ENCODE results near the gene ZNF624.
"Not testable (repeated sequence)": the region's sequence is repeated elsewhere in the genome, so short reads cannot be mapped to it uniquely, and the experiment has no call there.

The ZNF624 gene

GRCh38 chr17:16653367-16654041 is at the start of gene ZNF624:
Gene ZNF624 (minus strand): TSS chr17:16653850.
- peak; percentile 84 for DNase-seq

GRCh38 chr17:16697603-16698002 is 44.0 kb upstream of the ZNF624 start:
- DNase-seq: not testable (repeated sequence)

- not testable (repeated sequence) for DNase-seq
These were observed 36.8 kb upstream of the ZNF624 start for GRCh38 chr17:16690447-16690846.

DNA sequence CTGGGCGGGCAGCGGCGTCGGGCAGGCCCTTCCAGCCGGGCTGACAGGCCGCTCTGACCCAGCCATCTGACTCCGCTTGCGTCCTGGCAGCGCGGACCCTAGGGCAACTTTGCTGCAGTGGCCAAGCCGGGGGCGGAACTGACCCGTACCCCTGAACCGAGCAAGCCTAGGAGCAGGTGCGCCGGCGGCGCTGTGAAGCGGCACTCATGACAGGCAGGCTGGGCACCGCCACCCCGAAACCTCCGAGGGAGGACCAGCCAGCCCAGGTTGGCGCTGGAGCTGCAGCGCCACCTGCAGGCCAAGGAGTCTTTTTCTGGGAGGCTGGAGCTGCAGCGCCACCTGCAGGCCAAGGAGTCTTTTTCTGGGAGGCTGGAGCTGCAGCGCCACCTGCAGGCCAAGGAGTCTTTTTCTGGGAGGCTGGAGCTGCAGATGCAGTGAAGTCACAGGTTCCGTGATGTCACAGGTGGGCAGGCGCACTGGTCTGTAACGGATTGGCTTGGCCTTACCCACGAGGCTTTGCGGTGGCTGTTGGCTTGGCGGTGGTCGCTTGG is 36.2 kb upstream of the ZNF624 start, which contains the start of gene CCDC144A:
TSS of gene CCDC144A (plus strand) at position 511 of the 551 bp plus-strand sequence. CDS start 160 bp downstream, outside the sequence.
- DNase-seq: peak; percentile 37

DNA sequence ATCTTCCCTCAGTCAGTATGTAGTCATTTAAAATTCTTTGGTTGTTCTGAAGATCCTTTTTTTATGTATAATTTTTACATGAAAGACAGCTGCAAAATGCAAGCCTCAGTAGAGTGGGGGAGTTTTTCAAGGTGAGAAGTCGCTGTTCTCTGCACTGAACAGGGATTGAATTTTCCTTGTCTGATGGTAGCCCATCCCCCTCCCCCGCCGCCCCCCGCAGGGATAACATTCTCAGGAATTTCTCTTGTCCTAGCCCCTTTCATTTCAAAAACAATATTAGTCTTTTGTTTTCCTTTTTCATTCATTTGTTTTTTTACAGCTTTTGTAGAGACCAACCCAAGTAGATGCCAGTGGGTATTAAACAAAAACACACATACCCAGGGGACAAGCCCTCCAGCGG is 33.5 kb upstream of the ZNF624 start:
- DNase-seq: not testable (repeated sequence)

DNA sequence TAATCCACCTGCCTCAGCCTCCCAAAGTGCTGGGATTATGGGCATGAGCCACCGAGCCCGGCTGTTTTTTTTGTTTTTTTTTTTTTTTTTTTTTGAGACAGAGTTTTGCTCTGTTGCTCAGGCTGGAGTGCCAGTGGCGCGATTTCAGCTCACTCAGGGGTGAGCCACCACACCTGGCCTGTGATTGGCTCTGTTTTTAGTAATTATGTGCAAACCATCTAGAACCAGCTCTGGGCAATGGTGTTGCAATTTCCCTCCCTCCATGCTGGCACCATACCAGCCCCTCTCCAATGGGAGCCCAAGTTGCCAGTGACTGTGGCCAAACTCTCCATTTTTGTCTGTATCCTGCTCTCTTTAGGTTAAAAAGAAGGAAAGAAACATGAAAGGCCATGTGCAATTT is 32.4 kb upstream of the ZNF624 start:
- DNase-seq: not testable (repeated sequence)

DNA sequence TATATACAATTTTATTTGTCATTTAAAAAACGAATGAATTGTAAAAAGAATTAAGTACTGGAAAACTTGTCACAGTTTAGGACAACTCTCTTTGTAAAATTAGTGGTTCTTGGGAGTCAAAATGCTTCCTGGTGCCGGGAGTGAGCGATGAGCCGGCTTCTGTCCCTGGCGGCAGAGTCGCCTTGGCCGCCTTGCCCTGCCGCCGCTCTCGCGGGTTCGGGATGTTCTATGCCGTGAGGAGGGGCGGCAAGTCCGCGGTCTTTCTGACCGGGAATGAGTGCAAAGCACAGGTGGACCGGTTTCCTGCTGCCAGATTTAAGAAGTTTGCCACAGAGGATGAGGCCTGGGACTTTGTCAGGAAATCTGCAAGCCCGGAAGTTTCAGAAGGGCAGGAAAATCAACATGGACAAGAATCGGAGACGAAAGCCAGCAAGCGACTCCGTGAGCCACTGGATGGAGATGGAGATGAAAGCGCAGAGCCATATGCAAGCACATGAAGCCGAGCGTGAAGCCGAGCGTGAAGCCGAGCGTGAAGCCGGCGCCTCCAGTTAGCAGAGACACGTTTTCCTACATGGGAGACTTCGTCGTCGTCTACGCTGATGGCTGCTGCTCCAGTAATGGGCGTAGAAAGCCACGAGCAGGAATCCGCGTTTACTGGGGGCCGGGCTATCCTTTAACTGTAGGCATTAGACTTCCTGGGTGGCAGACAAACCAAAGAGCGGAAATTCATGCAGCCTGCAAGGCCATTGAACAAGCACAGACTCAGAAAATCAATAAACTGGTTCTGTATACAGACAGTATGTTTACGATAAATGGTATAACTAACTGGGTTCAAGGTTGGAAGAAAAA is 29.9 kb upstream of the ZNF624 start:
- not testable (repeated sequence) for DNase-seq

DNA sequence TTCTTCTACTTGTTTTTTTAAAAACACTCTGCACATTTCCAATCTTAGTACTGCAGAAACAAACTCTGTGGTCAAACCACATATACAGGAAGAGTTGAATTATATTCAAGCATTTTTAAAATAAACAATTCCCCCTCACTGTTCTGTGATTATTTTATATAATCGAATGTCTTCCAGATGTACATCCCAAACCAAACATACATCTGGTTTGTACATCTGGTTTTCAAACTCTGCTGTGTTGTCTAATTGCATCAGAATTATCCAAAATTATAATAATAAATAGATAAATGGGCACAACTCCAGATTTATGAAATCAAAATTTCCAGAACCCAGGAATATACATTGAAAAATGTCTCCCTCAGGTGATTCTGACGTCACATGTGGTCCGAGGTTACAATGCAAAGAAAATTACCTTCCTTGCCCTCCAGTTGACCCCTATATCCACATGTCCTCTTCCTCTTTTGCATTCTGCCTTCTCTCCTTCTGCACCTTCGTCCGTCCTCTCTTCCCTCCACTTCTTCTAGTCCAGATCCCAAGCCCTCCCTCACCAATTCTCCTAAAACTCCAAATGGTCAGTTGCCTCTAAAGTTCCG is 23.1 kb upstream of the ZNF624 start:
- no peak for DNase-seq

DNA sequence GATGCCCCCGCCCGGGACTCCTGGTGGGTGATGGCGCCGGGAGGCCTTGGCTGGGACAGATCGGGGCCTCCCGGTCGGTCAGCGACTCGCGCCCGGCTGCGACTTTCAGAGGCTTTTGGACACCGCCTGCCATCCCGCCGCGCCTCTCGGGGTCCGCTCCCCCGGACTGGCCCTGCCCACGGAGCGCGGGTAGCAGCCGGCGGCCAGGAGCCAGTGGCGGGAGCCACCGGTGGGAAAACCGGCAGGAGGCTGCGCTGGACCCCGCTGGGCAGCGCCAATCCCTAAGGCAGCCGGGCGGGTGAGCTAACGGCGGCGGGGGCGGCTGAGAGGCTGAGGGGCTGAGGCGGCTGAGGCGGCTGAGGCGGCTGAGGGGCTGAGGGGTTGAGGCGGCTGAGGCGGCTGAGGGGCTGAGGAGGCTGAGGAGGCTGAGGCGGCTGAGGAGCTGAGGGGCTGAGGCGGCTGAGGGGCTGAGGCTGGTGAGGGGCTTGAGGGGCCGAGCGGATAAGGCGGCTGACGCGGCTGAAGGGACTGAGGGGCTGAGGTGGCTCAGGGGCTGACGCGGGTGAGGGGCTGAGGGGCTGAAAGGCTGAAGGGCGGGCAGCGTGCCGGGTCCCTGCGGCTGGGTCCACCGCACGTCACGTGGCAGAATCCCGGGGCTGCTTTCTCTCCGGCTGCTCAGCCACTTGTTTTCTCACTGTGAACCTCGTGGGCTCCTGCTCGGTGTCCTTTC is 13.4 kb upstream of the ZNF624 start:
- DNase-seq: not testable (repeated sequence)

DNA sequence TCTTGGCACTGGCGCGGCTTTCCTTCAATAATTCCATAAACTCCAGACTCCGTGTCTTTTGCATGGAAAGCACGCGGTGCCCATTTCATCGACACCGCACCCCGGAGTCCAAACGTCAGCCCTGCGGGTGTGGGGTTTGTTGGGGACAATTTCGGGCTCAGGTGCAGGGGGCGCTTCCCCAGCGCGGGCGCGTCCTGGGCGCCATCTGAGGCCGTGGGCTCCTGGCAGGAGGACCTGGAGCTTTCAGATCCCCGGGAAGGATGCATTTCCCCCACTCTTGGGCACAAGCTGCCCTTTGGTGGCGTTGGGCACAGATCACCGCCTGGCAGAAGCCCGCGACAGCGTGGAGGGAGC is 12.9 kb upstream of the ZNF624 start:
- DNase-seq: not testable (repeated sequence)

DNA sequence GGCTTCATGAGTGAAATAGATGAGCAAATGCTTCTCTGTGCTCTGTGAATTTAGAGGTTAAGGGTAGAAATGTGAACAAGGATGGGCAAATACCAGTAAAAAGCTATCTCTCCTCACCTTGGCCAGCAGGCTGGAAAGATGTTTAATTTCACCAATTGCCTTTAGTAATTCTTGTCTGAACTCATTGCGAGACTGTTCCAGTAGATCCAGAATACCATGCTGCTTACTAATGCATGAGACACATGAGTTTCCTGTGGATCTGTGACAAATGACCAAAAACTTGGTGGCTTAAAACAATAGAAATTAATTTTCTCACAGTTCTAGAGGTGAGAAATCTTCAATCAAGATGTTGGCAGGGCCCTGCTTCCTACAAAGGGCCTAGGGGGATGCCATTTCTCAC is 9.3 kb upstream of the ZNF624 start:
- no peak for DNase-seq

GRCh38 chr17:16661217-16661616 is 7.6 kb upstream of the ZNF624 start:
- no peak for DNase-seq

- no peak for DNase-seq
These were observed 743 bp downstream of the ZNF624 start for GRCh38 chr17:16652847-16653366.

DNA sequence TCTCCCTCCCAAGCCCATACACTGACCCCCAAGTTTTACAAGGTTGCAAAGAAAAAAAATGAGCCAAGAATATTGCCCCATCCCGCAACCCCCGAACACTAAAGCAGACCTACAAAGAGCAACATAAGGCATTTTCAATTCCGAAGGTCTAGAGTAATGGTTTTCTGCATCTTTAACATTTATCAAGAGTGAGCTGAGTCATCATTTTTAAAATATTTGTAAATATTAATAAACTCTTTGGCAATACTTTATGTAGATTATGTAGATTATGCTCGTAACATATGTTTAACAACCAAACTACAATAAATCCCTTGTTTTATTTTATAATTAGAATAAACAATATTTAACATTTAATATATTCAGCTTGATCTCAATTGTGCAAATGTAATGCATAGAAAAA is 1.4 kb downstream of the ZNF624 start:
- DNase-seq: no peak

DNA sequence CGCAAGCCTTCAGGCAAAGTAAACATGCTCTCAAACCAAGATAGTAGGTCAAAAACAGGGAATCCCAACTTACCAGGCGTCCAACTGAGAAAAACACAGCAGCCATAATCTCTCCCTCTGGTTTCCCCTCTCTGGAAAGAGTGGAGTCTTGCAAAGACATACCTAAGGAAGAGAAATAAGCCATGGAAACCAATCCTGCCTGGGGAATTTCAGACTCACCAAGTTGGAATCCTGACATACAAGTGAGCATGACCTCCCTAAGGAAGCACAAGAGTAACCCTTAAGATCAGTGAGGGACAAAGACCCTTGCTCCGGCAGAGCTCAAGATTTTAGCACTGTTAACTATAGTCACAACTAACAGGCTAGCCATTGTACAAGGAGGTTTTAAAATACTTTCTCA is 4.1 kb downstream of the ZNF624 start:
- DNase-seq: no peak

DNA sequence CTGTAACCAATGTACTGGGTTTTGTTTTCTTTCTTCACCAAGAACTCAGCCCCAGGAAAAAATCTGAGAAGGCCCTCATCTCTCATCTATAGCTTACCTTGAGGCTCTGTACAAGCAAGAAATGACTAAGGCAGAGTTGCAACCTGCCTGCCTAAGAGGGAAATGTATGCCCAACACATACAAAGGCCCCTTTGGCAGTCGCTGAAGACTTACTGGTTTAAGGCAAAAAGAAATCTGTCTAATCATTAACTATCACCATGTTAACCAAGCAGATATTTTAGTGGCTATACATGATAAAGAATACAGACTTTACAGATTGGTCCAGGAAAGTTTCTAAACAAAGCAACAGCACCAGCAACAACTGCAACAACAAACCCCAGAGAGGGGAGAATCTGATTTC is 14.2 kb downstream of the ZNF624 start:
- DNase-seq: no peak

- no peak for DNase-seq
These were observed 30.4 kb downstream of the ZNF624 start for GRCh38 chr17:16623282-16623681.

DNA sequence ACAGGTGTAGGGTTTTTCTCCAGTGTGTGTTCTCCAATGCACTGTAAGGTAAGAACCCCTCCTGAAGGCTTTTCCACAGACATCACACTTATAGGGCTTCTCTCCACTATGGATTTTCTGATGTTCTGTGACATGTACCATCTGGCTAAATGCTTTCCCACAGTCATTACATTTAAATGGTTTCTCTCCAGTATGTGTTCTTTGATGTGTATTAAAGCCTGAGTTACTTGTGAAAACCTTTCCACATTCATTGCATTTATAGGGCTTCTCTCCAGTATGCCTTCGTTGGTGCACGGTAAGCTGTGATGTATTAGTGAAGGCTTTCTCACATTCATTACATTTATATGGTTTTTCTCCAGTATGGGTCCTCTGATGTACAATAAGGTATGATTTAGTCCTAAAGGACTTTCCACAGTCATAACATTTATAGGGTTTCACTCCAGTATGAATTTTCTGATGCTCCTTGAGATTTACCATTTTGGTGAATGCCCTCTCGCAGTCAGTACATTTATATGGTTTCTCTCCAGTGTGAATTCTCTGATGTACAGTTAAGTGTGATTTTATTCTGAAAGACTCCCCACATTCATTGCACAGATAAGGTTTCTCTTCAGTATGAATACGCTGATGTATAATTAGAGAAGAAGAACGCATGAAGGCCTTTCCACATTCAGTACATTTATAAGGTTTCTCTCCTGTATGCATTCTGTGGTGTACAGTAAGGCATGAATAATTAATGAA is 30.9 kb downstream of the ZNF624 start:
- no peak for DNase-seq

DNA sequence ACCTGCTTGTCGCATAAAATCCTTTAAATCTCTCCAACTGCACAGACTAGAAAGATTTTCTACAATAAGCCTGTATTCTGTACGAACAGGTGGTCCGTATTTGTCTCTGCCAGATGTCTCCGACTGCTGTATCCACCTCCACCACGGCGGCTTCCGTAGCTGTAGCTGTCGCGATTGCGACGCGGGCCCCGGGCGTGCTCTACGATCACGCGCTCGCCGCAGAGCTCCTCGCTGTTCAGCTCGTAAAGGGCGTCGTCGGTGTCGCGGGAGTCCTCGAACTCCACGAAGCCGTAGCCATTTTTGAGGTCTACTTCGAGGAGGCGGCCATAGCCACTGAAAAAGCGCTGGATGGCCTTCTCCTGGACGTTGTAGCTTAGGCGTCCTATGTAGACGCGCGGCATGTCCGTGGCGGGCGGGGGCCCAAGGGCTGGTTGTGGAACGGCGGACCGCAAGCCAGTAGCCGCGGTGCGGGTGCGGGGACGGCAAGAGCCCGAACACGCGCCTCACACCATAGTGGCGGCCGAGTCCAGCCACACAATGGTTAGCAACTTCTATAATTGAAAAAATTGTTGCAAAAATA is 36.1 kb downstream of the ZNF624 start:
- DNase-seq: no peak

DNA sequence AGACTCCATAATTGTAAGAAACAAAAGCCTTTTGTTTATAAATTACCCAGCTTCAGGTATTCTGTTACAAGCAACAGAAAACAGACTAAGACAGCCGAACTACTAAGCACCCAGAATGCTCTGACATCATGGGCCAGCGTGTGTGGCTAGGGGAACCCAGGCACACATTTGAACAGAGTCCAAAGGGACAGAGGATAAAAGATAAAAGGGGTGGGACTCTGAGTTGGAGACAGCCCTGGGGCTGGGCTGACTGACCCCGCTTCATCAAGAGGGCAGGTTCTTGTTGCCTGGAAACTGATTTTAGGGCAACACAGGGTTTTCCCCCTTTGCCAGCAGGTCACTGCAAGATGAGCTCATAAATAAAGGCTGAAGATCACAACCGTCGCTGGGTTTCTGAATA is 54.1 kb downstream of the ZNF624 start:
- DNase-seq: no peak

GRCh38 chr17:16593356-16594102 is 60.1 kb downstream of the ZNF624 start:
- no peak for DNase-seq

All from activated T-cell treated with anti-CD3 and anti-CD28 coated beads for 4 hours (primary cell).